ENCODE results near the gene VPS8. TPM values are rescaled to one million over a fixed set of nuclear protein-coding genes. Genes with fewer than 3 reads are reported as not detected.

VPS8 gene
- polyA plus RNA-seq, 2 of the 4 experiments (the other 2 are of a cell fraction): 10.3 to 30.1 TPM

DNA sequence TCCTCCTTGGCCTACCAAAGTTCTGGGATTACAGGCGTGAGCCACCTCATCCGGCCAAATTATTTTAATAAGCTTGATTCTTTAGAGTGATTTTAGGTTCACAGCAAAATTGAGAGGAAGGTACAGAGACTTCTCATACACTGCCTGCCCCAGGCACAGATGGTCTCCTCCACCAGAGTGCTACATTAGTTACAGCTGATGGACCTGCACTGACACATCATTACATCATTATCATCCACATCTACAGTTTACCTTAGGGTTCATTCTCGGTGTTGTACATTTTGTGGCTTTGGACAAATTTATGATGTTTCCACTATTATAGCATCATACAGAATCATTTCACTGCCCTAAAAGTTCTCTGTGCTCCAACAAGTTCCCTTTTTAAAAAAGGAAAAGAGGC lies 4.4 kb upstream of the VPS8 start (continued):
- TF ChIP-seq MAZ (IDR thresholded peaks at IDR 0.05; ENCODE audit: borderline replicate concordance, low read depth, low read length) (no peak), EP300 (IDR thresholded peaks at IDR 0.05) (no peak)
- TF ChIP-seq, protein P1, sequence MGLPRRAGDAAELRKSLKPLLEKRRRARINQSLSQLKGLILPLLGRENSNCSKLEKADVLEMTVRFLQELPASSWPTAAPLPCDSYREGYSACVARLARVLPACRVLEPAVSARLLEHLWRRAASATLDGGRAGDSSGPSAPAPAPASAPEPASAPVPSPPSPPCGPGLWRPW (IDR thresholded peaks at IDR 0.05): no peak

DNA sequence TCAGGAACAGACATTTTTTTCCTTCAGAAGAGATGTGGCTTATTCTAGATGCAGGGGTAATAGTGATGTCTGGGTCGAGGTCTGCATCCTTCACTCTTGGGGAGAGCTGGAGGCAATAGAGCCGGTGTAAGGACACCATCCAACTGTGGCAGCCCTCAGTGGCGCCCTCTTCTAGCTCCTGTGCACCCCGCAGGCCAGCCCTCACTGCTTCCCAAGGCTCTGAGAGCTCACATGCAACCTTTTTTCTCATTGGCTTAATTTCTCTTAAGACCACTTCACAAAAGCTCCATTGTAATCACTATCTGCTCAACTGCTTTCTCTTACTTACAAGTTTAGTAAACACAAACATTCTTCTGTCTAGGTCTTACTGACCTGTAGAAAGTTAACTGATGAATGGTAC lies 3.9 kb upstream of the VPS8 start:
- 12% methylated on average over 4 of the region's 4 CpGs for WGBS (ENCODE audit: missing lambda C conversion rate)
- Histone ChIP-seq H3K4me3 (no peak overlapping the region), H3K27ac (no peak overlapping the region), H3K9me3 (no peaks in the 10 kb centered on the region), H3K4me2 (no peak overlapping the region), H3K4me1 (peaks cover 16% of the 10 kb centered on the region)
- TF ChIP-seq SMC3 (IDR thresholded peaks at IDR 0.05): no peak
- TF ChIP-seq PHF8 (IDR thresholded peaks at IDR 0.05; ENCODE audit: borderline replicate concordance, low read depth): no peak
- no peak for TF ChIP-seq ZNF302 (CRISPR knock-in tag; IDR thresholded peaks at IDR 0.05)
- no peak for TF ChIP-seq BHLHE40 (IDR thresholded peaks at IDR 0.05; ENCODE audit: low read depth, low read length)
- TF ChIP-seq FOXS1 (CRISPR knock-in tag; IDR thresholded peaks at IDR 0.05): no peak
- TF ChIP-seq KDM5A (IDR thresholded peaks at IDR 0.05): no peak
- TF ChIP-seq, protein P1 (IDR thresholded peaks at IDR 0.05): no peak
- TF ChIP-seq, protein P2, sequence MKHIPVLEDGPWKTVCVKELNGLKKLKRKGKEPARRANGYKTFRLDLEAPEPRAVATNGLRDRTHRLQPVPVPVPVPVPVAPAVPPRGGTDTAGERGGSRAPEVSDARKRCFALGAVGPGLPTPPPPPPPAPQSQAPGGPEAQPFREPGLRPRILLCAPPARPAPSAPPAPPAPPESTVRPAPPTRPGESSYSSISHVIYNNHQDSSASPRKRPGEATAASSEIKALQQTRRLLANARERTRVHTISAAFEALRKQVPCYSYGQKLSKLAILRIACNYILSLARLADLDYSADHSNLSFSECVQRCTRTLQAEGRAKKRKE (CRISPR knock-in tag; IDR thresholded peaks at IDR 0.05; ENCODE audit: low read depth): no peak
- TF ChIP-seq HOXB13 (CRISPR knock-in tag; IDR thresholded peaks at IDR 0.05; ENCODE audit: low read depth): no peak
- no peak for TF ChIP-seq ZSCAN20 (CRISPR knock-in tag; IDR thresholded peaks at IDR 0.05)
- DNase-seq (ENCODE audit: low read depth in 1 of 2, low spot score in 1 of 2) (peak in 1 of 2 experiments; percentile 17), ATAC-seq (peak in 1 of 2 experiments; percentile 37; a peak in 2 of 6 replicates), FAIRE-seq (no peak)
- POLR2A ChIA-PET: no interaction called here
- CTCF ChIA-PET: interaction anchor here (1.2 to 1.6 kb wide), 2 partner anchors 30 to 247 kb away, joined by 4 to 5 read pairs; partner anchors contain the start of gene EPHB3

DNA sequence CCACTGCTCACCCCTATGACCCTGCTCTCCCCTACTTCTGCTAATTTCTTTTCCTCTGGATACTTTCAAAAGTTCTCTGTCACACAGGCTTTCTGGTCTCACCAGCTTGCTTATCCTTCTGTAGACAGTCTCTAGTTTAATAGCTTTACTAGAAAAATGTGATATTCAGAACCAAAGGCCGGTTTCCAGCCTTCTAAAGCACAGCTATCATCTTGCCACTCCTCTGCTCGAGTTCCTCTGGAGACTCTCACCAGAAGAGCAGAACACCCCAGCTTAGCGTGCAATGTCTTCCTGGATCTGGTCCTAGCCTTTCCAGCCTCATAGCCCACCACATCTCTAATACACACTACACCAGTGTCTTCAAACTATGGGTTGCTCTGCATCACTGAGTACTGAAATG lies 1.8 kb upstream of the VPS8 start:
- peaks cover 23% of the 10 kb centered on the region for H3K4me1 ChIP-seq
- TF ChIP-seq, protein P3, sequence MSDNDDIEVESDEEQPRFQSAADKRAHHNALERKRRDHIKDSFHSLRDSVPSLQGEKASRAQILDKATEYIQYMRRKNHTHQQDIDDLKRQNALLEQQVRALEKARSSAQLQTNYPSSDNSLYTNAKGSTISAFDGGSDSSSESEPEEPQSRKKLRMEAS (IDR thresholded peaks at IDR 0.05): no peak
- TF ChIP-seq POLR2A (IDR thresholded peaks at IDR 0.05; ENCODE audit: low read length): no peak
- TF ChIP-seq NR3C1 (IDR thresholded peaks at IDR 0.05): no peak
- TF ChIP-seq, protein P4, sequence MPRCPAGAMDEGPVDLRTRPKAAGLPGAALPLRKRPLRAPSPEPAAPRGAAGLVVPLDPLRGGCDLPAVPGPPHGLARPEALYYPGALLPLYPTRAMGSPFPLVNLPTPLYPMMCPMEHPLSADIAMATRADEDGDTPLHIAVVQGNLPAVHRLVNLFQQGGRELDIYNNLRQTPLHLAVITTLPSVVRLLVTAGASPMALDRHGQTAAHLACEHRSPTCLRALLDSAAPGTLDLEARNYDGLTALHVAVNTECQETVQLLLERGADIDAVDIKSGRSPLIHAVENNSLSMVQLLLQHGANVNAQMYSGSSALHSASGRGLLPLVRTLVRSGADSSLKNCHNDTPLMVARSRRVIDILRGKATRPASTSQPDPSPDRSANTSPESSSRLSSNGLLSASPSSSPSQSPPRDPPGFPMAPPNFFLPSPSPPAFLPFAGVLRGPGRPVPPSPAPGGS (IDR thresholded peaks at IDR 0.05): no peak
- TF ChIP-seq BHLHE40 (IDR thresholded peaks at IDR 0.05; ENCODE audit: low read depth, low read length): no peak
- no peak for TF ChIP-seq TFCP2L1 (CRISPR knock-in tag; IDR thresholded peaks at IDR 0.05)
- TF ChIP-seq, protein P2 (CRISPR knock-in tag; IDR thresholded peaks at IDR 0.05; ENCODE audit: low read depth): no peak
- no peak for TF ChIP-seq RFX5 (IDR thresholded peaks at IDR 0.05)
- no peak for TF ChIP-seq EHF (CRISPR knock-in tag; IDR thresholded peaks at IDR 0.05)
- TF ChIP-seq HOXA7 (CRISPR knock-in tag; IDR thresholded peaks at IDR 0.05): no peak
- TF ChIP-seq POLR2AphosphoS2 (conservative IDR thresholded peaks at IDR 0.05; ENCODE audit: low read length): no peak
- TF ChIP-seq CEBPB (IDR thresholded peaks at IDR 0.05): no peak
- no peak for TF ChIP-seq HOXB13 (CRISPR knock-in tag; IDR thresholded peaks at IDR 0.05; ENCODE audit: low read depth)
- TF ChIP-seq, protein P5, sequence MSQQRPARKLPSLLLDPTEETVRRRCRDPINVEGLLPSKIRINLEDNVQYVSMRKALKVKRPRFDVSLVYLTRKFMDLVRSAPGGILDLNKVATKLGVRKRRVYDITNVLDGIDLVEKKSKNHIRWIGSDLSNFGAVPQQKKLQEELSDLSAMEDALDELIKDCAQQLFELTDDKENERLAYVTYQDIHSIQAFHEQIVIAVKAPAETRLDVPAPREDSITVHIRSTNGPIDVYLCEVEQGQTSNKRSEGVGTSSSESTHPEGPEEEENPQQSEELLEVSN (IDR thresholded peaks at IDR 0.05; ENCODE audit: borderline replicate concordance, low read depth): no peak
- TF ChIP-seq MAFK (IDR thresholded peaks at IDR 0.05; ENCODE audit: partially characterized antibody): no peak
- TF ChIP-seq, protein P6, sequence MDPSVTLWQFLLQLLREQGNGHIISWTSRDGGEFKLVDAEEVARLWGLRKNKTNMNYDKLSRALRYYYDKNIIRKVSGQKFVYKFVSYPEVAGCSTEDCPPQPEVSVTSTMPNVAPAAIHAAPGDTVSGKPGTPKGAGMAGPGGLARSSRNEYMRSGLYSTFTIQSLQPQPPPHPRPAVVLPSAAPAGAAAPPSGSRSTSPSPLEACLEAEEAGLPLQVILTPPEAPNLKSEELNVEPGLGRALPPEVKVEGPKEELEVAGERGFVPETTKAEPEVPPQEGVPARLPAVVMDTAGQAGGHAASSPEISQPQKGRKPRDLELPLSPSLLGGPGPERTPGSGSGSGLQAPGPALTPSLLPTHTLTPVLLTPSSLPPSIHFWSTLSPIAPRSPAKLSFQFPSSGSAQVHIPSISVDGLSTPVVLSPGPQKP (IDR thresholded peaks at IDR 0.05; ENCODE audit: low read depth, low read length): no peak
- TF ChIP-seq CHD4 (IDR thresholded peaks at IDR 0.05; ENCODE audit: borderline replicate concordance): no peak
- TF ChIP-seq SMC3 (IDR thresholded peaks at IDR 0.05): no peak
- no peak for TF ChIP-seq JUNB (IDR thresholded peaks at IDR 0.05)
- ATAC-seq (no peak), FAIRE-seq (no peak), DNase-seq (ENCODE audit: low read depth in 1 of 2, low spot score in 1 of 2) (no peak)
- H3K9me3 ChIP-seq: no peaks in the 10 kb centered on the region
- H3K4me3 ChIP-seq: no peak overlapping the region
- POLR2A ChIA-PET: no interaction called here
- CTCF ChIA-PET: interaction anchor here (1.1 to 1.2 kb wide), 2 partner anchors 249 to 261 kb away, joined by 3 to 5 read pairs; partner anchors contain the start of gene EPHB3
- WGBS (ENCODE audit: missing lambda C conversion rate): 65% methylated on average over 3 of the region's 3 CpGs
- no peak overlapping the region for H3K4me2 ChIP-seq
- H3K27ac ChIP-seq: no peak overlapping the region

Data from A549 (cell line).